Fibroblast of skin of right quadriceps (primary cell): Measurements from ENCODE around the gene GNPTG.

Experiments
- DNase-seq: peaks from one replicate; pipeline ENCODE4 v3.0.0-alpha.2; 2013

GNPTG gene

DNA sequence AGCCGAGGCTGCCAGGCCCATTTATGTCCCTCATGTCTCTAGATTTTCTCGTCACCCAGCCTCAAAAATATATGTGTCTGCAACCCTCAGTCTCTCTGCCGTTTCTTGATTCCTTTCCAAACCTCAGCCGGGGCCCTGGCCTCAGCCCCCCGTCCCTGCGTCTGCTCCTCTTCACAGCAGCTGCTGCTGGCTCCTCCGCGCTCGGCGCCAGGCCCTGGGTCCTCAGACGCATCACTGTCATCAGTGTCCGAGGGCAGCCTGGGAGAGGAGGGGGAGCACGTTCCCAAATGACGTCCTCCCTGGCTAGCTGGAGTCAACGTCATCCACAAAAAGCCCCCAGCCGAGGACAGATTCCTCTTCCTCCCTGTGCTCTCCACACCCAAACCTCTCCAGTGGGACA, 2.4 kb upstream of the GNPTG start:
- no peak for DNase-seq

GRCh38 chr16:1349951-1350350, 1.8 kb upstream of the GNPTG start:
- no peak for DNase-seq

GRCh38 chr16:1350691-1351090, 1.0 kb upstream of the GNPTG start:
- no peak for DNase-seq

DNA sequence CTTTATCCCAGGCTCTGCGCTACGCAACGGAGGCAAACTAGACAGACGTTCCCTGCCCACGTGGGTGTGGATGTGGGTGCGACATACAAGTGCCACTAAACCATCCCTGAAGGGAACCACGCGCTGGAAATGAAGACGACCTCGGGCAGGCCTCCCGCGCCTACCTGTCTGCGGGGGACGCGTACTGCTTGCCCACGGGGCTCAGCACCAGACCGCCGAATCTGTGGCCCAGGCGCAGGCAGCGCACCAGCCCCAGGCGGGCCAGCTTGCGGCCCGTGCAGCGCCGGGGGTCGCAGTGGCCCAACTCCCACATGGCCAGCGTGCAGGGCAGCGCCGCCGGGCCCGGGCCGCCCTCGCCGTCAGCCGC, 533 bp upstream of the GNPTG start:
- no peak for DNase-seq

DNA sequence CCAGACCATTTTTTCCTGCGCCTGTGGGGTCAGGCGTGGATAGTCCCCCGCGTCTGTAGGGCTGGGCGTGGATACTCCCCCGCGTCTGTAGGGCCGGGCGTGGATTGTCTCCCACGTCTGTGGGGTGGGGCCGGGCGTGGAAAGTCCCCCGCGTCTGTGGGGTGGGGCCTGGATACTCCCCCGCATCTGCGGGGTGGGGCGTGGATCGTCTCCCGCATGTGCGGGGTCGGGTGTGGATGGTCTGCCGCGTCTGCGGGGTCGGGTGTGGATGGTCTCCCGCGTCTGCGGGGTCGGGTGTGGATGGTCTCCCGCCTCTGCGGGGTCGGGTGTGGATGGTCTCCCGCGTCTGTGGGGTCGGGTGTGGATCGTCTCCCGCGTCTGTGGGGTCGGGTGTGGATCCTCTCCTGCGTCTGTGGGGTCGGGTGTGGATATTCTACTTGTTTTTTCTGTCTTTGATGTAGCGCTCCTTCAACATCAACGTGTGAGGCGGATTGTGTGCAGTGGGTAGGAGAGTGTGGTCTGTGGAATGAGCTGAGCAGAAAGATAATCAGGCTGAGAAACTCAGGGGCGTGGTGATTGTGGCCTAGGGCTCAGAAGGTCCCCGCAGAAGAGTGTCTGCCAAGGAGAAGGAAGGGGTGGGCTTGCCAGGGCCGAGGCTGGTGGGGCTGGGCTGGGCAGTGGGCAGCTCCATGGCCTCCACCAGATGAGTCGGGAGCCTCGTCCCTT, 3.2 kb downstream of the GNPTG start:
- no peak for DNase-seq

GRCh38 chr16:1355591-1355990, 3.9 kb downstream of the GNPTG start:
- DNase-seq = no peak

- no peak for DNase-seq
These were observed 4.5 kb downstream of the GNPTG start for GRCh38 chr16:1356061-1356900.

DNA sequence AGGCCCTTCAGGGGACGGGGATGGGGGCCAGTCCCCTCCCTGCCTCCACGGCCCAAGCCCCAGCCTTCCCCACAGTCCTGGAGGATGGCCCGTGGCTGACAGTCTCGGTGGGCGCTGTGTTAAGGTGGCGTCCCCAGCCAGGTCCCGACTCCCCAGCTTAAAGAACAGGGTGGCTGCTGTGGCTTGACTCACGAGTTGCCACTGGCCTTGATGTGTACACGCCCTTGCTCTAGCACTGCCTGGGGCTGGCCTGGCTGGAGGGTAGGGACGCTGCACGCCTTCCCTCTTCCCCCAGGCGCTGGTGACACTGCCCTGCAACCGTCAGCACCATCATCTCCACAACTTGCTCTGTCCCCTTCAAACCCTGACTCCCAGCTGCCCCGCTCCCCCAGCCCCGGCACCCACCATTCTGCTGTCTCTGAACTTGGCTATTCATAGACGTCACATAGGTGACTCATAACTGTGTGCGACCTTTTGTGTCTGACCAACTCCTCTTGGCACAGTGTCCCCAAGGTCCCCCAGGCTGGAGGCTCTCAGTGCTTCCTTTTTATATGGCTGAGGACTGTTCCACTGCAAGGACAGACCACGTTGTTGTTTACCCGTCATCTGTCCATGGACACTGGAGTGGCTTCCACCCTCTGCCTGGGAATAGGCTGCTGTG, 6.3 kb downstream of the GNPTG start:
- no peak for DNase-seq

- DNase-seq = no peak
These were observed 10.1 kb downstream of the GNPTG start for GRCh38 chr16:1361685-1362360.

- DNase-seq = no peak
These were observed 11.1 kb downstream of the GNPTG start for GRCh38 chr16:1362807-1363206.

- DNase-seq = peak; percentile 14
These were observed 11.8 kb downstream of the GNPTG start for GRCh38 chr16:1363501-1364041.

DNA sequence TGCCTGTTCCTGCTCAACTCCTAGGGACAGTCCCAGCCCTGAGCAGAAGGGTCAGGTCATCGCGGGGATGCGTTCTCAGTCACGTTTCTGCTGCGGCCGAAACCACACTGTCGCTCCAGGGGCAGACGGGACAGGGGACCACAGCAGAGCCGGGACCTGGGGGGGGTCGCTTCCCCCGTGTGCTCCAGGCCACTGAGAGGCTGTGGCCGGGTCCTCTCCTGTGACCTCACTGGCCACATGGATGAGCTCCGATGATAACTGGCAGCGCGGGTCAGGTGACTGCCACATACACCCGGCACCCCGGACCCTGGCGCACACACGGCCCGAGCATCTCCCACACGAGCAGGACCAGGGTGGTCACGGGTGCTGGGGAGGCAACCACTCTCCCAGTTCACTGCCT, 12.8 kb downstream of the GNPTG start:
- no peak for DNase-seq

DNA sequence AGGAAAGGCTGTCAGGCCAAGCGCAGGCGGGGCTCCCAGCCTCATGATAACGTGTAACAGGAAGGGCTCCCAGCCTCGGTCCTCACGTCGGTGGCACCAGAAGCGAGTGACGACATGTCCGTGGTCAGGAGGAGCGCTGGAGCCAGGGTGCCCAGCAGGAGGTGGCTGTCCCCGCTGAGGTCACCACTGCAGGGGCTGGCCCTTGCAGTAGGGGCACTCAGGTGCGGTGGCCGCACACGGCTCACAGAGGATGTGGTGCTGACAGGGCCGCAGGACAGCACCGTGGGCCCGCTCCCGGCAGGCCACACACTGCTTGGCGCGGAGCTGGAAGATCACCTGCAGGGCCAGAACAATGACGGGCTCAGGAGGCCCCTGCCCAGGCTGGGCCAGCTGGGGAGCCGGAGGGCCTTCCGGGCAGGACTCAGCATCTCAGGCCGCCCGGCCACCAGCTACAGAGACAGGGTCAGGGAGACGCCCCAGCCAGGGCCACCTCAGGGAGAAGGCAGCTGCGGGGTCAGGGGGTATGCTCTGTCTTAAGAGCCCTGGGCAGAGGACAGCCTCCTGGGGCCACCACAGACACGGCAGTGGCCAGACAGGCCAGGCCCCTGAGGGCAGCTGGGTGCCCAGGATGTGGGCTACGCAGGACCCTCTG, 14.5 kb downstream of the GNPTG start:
- DNase-seq = no peak

DNA sequence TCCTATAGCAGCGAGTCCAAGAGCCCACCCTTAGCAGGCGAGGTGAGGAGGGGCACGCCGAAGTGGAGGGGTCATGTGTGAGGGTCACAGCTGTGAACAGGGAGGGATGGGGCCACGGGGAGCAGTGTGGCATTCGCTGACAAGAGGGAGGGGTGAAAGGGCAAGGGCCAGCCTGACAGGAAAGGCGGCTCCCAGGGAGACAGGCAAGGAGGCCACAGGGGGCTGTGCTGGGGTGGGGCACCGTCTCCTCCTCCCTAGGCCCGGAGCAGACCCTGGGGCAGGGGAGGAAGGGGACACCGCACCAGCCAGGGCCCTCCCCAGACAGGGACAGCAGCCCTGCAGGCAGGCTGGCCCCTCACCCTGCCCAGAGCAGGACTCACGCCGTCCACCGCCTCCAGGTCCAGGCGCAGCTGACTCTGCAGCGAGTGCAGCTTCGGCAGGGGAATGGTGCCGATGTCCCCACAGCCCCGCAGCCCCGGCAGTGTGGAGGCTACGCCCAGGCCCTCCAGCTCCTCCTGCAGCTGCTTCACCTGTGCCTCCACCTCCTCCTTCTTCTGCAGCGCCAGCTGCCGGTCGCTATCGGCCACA, 15.1 kb downstream of the GNPTG start:
- no peak for DNase-seq

DNA sequence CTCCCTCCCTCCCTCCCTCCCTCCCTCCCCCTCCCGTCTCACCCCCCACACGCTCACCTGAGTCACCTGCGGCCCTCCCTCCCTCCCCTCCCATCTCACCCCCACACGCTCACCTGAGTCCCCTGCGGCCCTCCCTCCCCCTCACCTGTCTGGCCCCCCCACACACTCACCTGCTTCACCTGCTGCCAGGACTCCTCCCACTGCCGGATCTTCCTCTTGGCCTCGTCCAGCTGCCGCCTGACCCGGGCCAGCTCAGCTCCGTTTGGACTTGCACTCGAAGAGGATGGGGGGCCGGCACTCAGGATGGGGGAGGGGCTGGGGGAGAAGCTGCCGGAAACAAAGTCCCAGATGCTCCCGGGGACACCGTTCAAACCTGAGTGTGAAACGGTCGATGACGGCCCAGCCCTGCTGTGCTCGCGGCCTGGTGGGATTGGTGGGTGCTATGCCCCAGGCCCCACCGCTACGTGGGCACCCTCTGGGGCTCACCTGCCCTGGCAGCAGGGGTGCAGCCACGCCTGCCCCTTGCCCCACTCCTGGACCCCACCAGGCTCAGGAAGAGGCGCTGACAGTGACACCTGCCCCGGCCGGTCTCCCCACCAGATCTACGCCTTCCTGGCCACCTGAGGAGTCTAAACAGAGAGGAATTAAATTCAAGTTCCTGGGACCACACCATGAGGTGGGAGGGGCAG, 15.9 kb downstream of the GNPTG start:
- DNase-seq = no peak

DNA sequence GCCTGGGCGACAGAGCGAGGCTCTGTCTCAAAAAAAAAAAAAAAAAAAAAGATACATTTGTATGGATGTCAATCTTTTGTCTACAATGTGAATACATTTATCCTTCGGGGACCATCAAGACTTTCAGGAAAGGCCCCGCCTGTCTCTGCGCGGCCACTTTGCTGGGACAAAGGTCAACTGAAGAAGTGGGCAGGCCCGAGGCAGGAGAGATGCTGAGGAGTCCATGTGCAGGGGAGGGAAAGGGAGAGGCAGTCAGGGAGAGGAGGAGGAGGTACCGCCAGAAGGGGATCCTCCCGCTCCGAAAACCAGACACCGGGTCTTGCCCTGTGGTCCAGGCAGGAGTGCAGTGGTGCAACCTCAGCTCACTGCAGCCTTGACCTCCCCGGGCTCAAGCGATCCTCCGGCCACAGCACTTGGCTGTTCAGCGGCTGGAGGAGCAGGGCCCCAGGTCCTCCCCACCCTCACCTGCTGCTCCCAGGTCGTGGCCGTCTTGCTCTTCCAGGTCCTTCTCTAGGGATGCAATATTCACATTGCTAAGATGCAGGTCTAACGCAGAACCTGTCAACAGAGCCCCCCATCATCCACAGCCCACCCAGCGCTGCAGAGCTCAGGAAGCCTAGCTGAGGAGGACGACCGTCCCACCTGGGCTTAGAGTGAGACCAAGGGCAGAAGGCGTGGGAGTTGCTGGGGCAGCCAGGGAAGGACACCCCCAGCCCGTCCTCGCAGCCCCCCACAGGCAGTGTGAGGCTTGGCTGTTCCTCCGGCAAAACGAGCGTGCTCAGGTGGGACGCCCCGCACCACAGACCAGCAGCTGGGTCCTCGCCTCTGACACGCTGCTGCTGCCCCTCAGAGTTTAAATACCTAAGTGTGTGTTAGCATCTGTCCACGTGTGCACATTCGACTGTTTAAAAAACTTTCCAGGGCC, 19.6 kb downstream of the GNPTG start:
- no peak for DNase-seq

DNA sequence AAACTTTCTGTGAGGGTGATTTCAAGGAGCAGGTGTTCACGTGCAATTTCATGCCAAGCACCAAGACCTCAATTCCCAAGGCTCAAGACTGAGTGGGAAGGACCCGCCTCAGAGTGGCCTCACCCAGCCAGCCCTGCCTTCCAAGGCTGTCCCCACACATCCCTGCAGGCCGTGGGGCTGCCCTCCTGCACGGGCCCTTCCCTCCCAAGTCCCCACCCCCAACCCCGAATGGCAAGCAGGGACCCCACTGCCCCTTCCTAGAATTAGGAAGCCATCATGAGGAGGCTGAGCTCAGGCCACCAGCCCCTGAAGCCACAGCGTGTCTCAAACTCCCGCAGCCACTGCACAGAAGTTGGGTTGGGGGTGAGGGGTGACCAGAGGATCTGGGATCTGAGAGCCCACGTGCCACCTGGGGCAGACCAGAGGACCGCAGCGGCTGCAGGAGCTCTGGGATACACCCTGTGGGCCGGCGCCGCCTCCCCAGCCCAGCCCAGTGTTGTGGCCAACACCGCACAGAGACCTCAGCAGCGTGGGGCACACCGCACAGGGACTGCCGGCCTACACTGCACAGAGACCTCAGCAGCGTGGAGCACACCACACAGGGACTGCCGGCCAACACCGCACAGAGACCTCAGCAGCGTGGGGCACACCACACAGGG, 20.7 kb downstream of the GNPTG start:
- no peak for DNase-seq

DNA sequence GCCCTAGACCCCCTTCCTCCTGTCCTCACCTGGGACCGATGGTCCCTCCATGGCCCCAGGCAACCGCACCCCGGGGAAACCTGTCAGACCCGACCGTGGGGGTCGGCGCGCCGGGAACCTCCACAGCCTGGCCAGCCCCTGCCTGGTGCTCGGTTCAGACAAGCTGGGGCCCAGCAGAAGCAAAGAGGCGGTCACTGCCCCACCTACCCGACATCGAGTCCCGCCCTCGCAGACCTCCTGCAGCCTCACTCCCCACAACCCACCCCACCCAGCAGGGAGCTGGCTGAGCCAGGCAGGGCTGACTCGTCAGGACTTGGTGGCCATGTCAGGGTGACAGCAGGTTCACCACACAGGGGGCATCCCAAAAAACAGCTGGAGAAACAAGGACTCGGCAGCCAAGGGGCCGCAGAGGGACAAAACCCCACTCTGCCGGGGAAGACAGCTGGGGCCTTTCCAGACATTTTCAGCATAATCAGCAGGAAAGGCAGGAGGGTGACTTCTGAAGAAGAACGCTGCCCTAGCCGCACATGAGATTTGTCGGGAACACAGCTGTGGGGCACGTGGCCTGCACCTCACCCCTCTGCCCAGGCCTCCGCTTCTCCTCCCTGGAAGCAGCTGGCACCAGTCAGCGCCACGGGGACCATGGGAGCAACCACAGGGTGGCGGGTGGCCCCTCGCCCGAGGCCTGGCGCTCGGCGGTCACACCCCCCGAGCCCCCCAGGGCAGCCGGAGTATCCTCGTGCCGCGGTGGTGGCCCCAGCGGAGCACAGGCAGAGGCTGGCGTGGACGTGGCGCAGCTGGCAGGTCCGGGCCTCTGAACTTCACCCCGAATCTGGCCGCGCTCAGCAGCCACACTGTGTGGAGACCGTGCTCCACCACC, 22.9 kb downstream of the GNPTG start:
- no peak for DNase-seq

- no peak for DNase-seq
These were observed 23.5 kb downstream of the GNPTG start for GRCh38 chr16:1375298-1375640.
